Liver (tissue), 9 donors: Measurements from ENCODE around the gene PRKN. TPM values are rescaled to one million over a fixed set of nuclear protein-coding genes. Genes with fewer than 3 reads are reported as not detected.
"Not testable (repeated sequence)": the region's sequence is repeated elsewhere in the genome, so short reads cannot be mapped to it uniquely, and the experiment has no call there.

Experiments
- DNase-seq: peaks from one replicate; pipeline ENCODE4 v3.0.0-alpha.2; 2017; ENCODE audit warnings: low spot score
- H3K27ac ChIP-seq, 2 donors: one replicate each; pipeline ENCODE4 v1.7.0; 2013; ENCODE audit warnings: inconsistent platforms in 2 of 2, low read length in 2 of 2, control low read depth in 1 of 2, low read depth in 1 of 2, mild to moderate bottlenecking in 1 of 2
- H3K27me3 ChIP-seq, 4 donors: one replicate each; pipeline versions ENCODE4 v1.6.1 to v1.7.0; 2013; ENCODE audit warnings: low read length in 3 of 4, inconsistent platforms in 1 of 4, mild to moderate bottlenecking in 1 of 4, moderate library complexity in 1 of 4; ENCODE audit not compliant: control insufficient read depth in 4 of 4, insufficient read depth in 4 of 4
- H3K36me3 ChIP-seq, 4 donors: one replicate each; pipeline versions ENCODE4 v1.6.1 to v1.7.0; 2013; ENCODE audit warnings: low read length in 3 of 4, mild to moderate bottlenecking in 3 of 4, low read depth in 1 of 4, moderate library complexity in 1 of 4; ENCODE audit not compliant: control insufficient read depth in 4 of 4, insufficient read depth in 3 of 4
- H3K4me1 ChIP-seq, 4 donors: one replicate each; pipeline versions ENCODE4 v1.6.1 to v1.7.0; 2013; ENCODE audit warnings: low read length in 3 of 4, mild to moderate bottlenecking in 3 of 4, moderate library complexity in 1 of 4; ENCODE audit not compliant: control insufficient read depth in 4 of 4, insufficient read depth in 4 of 4
- H3K4me3 ChIP-seq, 3 donors: one replicate each; pipeline versions ENCODE4 v1.6.1 to v1.7.0; 2013; ENCODE audit warnings: low read length in 3 of 3, control low read depth in 1 of 3, low read depth in 1 of 3, mild to moderate bottlenecking in 1 of 3
- H3K9ac ChIP-seq, 2 donors: one replicate each; pipeline ENCODE4 v1.7.0; 2013; ENCODE audit warnings: low read length in 2 of 2, mild to moderate bottlenecking in 2 of 2, moderate library complexity in 2 of 2, control low read depth in 1 of 2, low read depth in 1 of 2
- H3K9me3 ChIP-seq, 4 donors: one replicate each; pipeline versions ENCODE4 v1.6.1 to v1.7.0; 2013; ENCODE audit warnings: low read length in 3 of 4; ENCODE audit not compliant: control insufficient read depth in 4 of 4
- FOXA1 ChIP-seq: IDR thresholded peaks from 2 replicates; pipeline ENCODE4 v1.6.1; 2016; ENCODE audit warnings: antibody characterized with exemption
- JUND ChIP-seq, 2 donors: IDR thresholded peaks; 2 replicates each; pipeline ENCODE4 v1.6.1; 2016; ENCODE audit warnings: antibody characterized with exemption in 2 of 2
- NR2F2 ChIP-seq: IDR thresholded peaks from 2 replicates; pipeline ENCODE4 v1.6.1; 2016; ENCODE audit warnings: antibody characterized with exemption
- RAD21 ChIP-seq, 2 donors: IDR thresholded peaks; 2 replicates each; pipeline ENCODE4 v1.6.1; 2016; ENCODE audit warnings: antibody characterized with exemption in 2 of 2, mild to moderate bottlenecking in 2 of 2
- RXRA ChIP-seq, 2 donors: IDR thresholded peaks; 2 replicates each; pipeline ENCODE4 v1.6.1; 2017 to 2018; ENCODE audit warnings: antibody characterized with exemption in 2 of 2, mild to moderate bottlenecking in 1 of 2
- SP1 ChIP-seq: IDR thresholded peaks from 2 replicates; pipeline ENCODE4 v1.6.1; 2018; ENCODE audit warnings: antibody characterized with exemption, mild to moderate bottlenecking
- TAF1 ChIP-seq: conservative IDR thresholded peaks from 2 replicates; pipeline ENCODE4 v1.6.1; 2016; ENCODE audit warnings: antibody characterized with exemption, mild to moderate bottlenecking
- YY1 ChIP-seq: IDR thresholded peaks from 2 replicates; pipeline ENCODE4 v1.6.1; 2016; ENCODE audit warnings: antibody characterized with exemption, mild to moderate bottlenecking
- WGBS: extraction: QIAGEN DNeasy Blood & Tissue Kit; methylation state at CpG from one replicate; pipeline ENCODE4 v1.1.7; 2013; 5-methylcytosine and 5-hydroxymethylcytosine counted together
- polyA plus RNA-seq, 2 donors: library from polyadenylated mRNA; stranded (reverse) in 1 of 2; unstranded in 1 of 2; fragments of 200-250 nt in 1 of 2; fragments of >200 nt in 1 of 2; fragmentation: Nextera tagmentation in 1 of 2; extraction: Ambion mirVana in 1 of 2; gene quantifications; one replicate each; pipeline versions ENCODE4 v1.2.1 to v1.2.3, GENCODE V29; 2013 to 2015
- total RNA-seq, 2 donors: library from RNA; depleted of rRNA; stranded (reverse); fragments of >200 nt; gene quantifications; one replicate each; pipeline ENCODE4 v1.2.3, GENCODE V29; 2014
- TF ChIP-seq, protein P1 (sequence below): IDR thresholded peaks from 2 replicates; pipeline ENCODE4 v1.6.1; 2016; ENCODE audit warnings: antibody characterized with exemption
- TF ChIP-seq, protein P2 (sequence below): fragments of 150-350 bp; IDR thresholded peaks from 2 replicates; pipeline ENCODE4 v1.5.1; 2017; ENCODE audit warnings: improper control_type of control experiment, low read depth, low read length; ENCODE audit not compliant: missing input control
- TF ChIP-seq, protein P3 (sequence below): IDR thresholded peaks from 2 replicates; pipeline ENCODE4 v1.6.1; 2016; ENCODE audit warnings: antibody characterized with exemption
- TF ChIP-seq, protein P4 (sequence below): IDR thresholded peaks from 2 replicates; pipeline ENCODE4 v1.6.1; 2016; ENCODE audit warnings: antibody characterized with exemption
- TF ChIP-seq, protein P5 (sequence below): IDR thresholded peaks from 2 replicates; pipeline ENCODE4 v1.6.1; 2016; ENCODE audit warnings: antibody characterized with exemption, mild to moderate bottlenecking
- donor health status: healthy.
- donor health status: healthy.
- donor health status: healthy.
- donor health status: healthy.
- donor health status: healthy.

PRKN gene
- total and polyA plus RNA-seq, 4 donors: 0.47 to 4.1 (median 3.2) TPM

DNA sequence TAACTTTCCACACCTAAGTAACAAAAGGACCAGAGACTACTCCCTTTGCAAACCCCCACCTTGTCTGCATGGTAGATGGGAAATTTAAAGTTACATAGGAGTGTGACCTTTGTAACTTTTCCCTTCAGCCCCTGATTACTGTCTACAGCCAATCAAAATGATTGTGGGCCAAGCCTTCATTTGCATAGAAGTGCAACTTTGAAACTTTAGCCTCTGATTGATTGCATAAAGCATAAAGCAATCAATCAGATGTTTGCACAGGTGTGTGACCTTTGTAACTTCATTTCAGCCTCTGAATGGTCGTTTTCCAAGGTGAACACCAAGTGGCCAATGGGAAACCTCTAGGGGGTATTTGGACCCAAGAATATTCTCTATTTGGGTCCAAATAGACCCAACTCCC is 46.1 kb downstream of the PRKN start (continued):
- TF ChIP-seq RXRA (IDR thresholded peaks at IDR 0.05) (peak; percentile 78 to 82), JUND (IDR thresholded peaks at IDR 0.05) (peak; percentile 51 to 77), NR2F2 (peak; percentile 77), YY1 (peak; percentile 86), RAD21 (IDR thresholded peaks at IDR 0.05) (peak in 1 of 2 donors; percentile 57)
- TF ChIP-seq, protein P1, sequence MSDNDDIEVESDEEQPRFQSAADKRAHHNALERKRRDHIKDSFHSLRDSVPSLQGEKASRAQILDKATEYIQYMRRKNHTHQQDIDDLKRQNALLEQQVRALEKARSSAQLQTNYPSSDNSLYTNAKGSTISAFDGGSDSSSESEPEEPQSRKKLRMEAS: peak; percentile 35
- TF ChIP-seq, protein P2, sequence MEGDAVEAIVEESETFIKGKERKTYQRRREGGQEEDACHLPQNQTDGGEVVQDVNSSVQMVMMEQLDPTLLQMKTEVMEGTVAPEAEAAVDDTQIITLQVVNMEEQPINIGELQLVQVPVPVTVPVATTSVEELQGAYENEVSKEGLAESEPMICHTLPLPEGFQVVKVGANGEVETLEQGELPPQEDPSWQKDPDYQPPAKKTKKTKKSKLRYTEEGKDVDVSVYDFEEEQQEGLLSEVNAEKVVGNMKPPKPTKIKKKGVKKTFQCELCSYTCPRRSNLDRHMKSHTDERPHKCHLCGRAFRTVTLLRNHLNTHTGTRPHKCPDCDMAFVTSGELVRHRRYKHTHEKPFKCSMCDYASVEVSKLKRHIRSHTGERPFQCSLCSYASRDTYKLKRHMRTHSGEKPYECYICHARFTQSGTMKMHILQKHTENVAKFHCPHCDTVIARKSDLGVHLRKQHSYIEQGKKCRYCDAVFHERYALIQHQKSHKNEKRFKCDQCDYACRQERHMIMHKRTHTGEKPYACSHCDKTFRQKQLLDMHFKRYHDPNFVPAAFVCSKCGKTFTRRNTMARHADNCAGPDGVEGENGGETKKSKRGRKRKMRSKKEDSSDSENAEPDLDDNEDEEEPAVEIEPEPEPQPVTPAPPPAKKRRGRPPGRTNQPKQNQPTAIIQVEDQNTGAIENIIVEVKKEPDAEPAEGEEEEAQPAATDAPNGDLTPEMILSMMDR: no peak

DNA sequence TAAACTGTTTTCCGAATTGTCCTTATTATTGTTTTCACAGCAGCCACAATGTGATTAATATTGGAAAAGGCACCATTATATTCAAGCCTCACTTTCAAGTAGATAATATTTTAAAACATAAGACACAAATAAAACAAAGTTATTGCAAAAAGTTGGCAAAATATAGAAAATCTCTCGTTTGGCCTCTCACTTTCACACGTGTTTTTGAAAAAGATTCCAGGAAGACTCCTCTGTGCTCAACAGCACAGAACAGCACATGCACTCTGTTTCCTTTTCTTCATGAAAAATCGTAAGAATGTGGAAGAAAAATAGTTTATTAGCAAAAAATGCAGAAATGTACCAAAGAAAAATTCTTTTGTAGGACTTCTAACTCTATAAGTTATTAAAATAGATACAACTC is 46.7 kb downstream of the PRKN start:
- Histone ChIP-seq H3K27ac (no peak overlapping the region), H3K36me3 (no peaks in the 10 kb centered on the region), H3K9me3 (no peaks in the 10 kb centered on the region), H3K4me1 (peaks cover 0 to 7% (median 3%) of the 10 kb centered on the region in 4 donors), H3K9ac (no peak overlapping the region), H3K27me3 (no peaks in the 10 kb centered on the region), H3K4me3 (no peak overlapping the region)
- TF ChIP-seq, protein P3, sequence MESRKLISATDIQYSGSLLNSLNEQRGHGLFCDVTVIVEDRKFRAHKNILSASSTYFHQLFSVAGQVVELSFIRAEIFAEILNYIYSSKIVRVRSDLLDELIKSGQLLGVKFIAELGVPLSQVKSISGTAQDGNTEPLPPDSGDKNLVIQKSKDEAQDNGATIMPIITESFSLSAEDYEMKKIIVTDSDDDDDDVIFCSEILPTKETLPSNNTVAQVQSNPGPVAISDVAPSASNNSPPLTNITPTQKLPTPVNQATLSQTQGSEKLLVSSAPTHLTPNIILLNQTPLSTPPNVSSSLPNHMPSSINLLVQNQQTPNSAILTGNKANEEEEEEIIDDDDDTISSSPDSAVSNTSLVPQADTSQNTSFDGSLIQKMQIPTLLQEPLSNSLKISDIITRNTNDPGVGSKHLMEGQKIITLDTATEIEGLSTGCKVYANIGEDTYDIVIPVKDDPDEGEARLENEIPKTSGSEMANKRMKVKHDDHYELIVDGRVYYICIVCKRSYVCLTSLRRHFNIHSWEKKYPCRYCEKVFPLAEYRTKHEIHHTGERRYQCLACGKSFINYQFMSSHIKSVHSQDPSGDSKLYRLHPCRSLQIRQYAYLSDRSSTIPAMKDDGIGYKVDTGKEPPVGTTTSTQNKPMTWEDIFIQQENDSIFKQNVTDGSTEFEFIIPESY: no peak
- TF ChIP-seq RAD21 (IDR thresholded peaks at IDR 0.05): no peak
- WGBS: 72% methylated on average over 4 of the region's 4 CpGs
- DNase-seq: no peak

DNA sequence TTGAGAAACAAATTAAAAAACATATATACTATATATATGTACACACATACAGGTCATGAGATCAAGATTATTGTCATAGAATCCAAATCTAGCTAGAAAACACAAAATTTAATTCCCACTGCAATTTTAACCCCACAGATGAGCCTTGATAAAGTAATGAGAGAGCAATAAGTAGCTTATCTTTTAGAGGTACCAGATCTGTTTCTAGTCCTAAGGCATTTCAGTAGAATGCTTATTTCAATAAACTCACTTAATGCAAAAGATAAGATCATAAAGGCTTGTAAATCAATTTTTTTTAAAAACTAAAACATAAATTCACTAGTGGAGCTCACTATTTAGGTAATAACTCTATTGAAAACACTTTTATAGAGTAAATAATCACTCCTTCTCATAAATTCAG is 47.2 kb downstream of the PRKN start:
- H3K9me3 ChIP-seq: no peaks in the 10 kb centered on the region
- H3K9ac ChIP-seq: no peak overlapping the region
- H3K36me3 ChIP-seq: no peaks in the 10 kb centered on the region
- H3K27ac ChIP-seq: no peak overlapping the region
- no peak overlapping the region for H3K4me3 ChIP-seq
- no peaks in the 10 kb centered on the region for H3K27me3 ChIP-seq
- H3K4me1 ChIP-seq: peaks cover 0 to 7% (median 3%) of the 10 kb centered on the region in 4 donors
- no peak for DNase-seq
- TF ChIP-seq NR2F2 (no peak), TAF1 (no peak), FOXA1 (no peak), SP1 (no peak)
- TF ChIP-seq, protein P4, sequence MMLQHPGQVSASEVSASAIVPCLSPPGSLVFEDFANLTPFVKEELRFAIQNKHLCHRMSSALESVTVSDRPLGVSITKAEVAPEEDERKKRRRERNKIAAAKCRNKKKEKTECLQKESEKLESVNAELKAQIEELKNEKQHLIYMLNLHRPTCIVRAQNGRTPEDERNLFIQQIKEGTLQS: no peak

DNA sequence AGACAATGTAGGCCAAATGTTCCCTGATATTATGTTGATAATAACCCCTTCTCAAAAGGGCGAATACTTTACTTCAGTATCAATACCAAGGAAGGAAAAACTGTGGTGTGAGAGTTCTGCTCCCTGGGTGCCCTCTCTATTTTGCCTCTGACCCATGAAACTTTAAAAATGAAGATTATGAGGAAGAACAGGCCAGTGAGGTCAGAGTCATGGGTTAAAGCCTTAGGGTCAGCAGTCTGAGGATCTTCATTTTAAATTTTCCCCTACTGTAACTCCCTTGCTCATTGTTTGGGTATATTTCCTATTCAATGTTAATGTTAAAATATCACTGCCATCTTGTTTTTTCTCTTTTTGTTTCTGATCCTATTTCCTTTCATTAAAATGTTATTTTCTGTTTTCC is 47.9 kb downstream of the PRKN start:
- H3K4me3 ChIP-seq: no peak overlapping the region
- no peak overlapping the region for H3K27ac ChIP-seq
- H3K4me1 ChIP-seq: peaks cover 0 to 7% (median 3%) of the 10 kb centered on the region in 4 donors
- TF ChIP-seq, protein P5, sequence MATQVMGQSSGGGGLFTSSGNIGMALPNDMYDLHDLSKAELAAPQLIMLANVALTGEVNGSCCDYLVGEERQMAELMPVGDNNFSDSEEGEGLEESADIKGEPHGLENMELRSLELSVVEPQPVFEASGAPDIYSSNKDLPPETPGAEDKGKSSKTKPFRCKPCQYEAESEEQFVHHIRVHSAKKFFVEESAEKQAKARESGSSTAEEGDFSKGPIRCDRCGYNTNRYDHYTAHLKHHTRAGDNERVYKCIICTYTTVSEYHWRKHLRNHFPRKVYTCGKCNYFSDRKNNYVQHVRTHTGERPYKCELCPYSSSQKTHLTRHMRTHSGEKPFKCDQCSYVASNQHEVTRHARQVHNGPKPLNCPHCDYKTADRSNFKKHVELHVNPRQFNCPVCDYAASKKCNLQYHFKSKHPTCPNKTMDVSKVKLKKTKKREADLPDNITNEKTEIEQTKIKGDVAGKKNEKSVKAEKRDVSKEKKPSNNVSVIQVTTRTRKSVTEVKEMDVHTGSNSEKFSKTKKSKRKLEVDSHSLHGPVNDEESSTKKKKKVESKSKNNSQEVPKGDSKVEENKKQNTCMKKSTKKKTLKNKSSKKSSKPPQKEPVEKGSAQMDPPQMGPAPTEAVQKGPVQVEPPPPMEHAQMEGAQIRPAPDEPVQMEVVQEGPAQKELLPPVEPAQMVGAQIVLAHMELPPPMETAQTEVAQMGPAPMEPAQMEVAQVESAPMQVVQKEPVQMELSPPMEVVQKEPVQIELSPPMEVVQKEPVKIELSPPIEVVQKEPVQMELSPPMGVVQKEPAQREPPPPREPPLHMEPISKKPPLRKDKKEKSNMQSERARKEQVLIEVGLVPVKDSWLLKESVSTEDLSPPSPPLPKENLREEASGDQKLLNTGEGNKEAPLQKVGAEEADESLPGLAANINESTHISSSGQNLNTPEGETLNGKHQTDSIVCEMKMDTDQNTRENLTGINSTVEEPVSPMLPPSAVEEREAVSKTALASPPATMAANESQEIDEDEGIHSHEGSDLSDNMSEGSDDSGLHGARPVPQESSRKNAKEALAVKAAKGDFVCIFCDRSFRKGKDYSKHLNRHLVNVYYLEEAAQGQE: no peak
- TF ChIP-seq SP1 (no peak), NR2F2 (peak; percentile 24)
- H3K9ac ChIP-seq: no peak overlapping the region
- no peaks in the 10 kb centered on the region for H3K36me3 ChIP-seq
- WGBS: 84% methylated on average over 1 of the region's 1 CpG
- no peaks in the 10 kb centered on the region for H3K9me3 ChIP-seq
- H3K27me3 ChIP-seq: no peaks in the 10 kb centered on the region
- no peak for DNase-seq

DNA sequence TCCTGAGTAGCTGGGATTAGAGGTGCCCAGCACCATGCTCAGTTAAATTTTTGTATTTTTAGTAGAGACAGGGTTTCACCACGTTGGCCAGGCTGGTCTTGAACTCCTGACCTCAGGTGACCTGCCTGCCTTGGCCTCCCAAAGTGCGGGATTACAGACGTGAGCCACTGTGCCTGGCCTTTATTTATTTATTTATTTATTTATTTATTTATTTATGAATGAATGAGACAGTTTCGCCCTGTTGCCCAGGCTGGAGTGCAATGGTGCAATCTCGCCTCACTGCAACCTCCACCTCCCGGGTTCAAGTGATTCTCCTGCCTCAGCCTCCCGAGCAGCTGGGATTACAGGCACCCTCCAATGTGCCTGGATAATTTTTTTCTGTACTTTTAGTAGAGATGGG is 48.7 kb downstream of the PRKN start:
- not testable (repeated sequence) for H3K9ac ChIP-seq, H3K9me3 ChIP-seq, H3K27ac ChIP-seq, H3K27me3 ChIP-seq, H3K36me3 ChIP-seq, DNase-seq, H3K4me1 ChIP-seq, H3K4me3 ChIP-seq
- WGBS: 87% methylated on average over 7 of the region's 7 CpGs
